ENCODE data around the gene TPRN. TPM values are rescaled to one million over a fixed set of nuclear protein-coding genes. Genes with fewer than 3 reads are reported as not detected.

The TPRN gene
- total RNA-seq, 1 experiment from 2014 or later = 43.1 TPM

DNA sequence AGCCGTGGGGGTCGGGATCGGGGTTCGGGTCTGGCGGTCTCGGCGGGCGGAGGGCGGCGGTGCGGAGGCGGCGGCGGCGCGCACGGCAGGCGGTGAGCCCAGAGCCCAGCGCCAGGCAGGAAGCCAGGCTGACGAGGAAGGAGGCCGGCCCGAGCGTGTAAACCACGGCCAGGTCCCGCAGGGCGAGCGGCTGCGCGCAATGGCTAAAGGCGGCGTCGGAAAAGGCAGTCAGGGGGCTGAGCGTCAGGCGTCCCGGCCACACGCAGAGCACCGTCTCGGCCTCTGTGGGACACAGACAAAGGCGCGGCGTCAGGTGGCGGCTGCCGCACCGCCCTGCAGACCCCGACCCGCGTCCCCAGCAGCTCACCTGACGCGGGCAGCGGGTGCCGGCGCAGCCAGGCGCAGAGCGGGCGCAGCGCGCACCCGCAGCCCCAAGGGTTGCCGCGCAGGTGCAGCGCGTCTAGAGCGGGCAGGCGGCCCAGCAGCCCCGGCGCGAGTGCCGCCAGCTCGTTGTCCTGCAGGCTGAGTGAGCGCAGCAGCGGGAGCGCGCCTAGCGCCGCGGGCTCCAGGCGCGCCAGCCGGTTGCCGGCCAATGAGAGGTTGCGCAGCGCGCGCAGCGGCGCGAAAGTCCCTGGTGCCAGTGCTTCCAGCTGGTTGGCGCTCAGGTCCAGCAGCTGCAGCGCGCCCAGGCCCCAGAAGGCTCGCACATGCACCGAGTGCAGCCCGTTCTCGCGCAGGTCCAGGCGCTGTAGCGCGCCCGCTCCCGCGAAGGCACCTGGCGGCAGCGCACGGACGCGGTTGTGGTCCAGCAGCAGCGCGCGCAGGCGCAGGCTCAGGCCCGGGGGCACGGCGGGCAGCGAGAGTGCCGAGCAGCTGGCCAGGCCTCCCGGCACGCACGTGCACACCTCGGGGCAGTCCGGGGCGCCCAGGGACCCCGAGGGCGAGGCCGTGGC, 31.4 kb downstream of the TPRN start (continued):
- TF ChIP-seq, protein P1, sequence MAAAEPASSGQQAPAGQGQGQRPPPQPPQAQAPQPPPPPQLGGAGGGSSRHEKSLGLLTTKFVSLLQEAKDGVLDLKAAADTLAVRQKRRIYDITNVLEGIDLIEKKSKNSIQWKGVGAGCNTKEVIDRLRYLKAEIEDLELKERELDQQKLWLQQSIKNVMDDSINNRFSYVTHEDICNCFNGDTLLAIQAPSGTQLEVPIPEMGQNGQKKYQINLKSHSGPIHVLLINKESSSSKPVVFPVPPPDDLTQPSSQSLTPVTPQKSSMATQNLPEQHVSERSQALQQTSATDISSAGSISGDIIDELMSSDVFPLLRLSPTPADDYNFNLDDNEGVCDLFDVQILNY (CRISPR knock-in tag; IDR thresholded peaks at IDR 0.05) = peak; percentile 98
- TF ChIP-seq, protein P2, sequence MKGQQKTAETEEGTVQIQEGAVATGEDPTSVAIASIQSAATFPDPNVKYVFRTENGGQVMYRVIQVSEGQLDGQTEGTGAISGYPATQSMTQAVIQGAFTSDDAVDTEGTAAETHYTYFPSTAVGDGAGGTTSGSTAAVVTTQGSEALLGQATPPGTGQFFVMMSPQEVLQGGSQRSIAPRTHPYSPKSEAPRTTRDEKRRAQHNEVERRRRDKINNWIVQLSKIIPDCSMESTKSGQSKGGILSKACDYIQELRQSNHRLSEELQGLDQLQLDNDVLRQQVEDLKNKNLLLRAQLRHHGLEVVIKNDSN (CRISPR knock-in tag; IDR thresholded peaks at IDR 0.05) = no peak
- TF ChIP-seq RELA (CRISPR knock-in tag; IDR thresholded peaks at IDR 0.05; ENCODE audit: borderline replicate concordance) (0 out of 2 replicates have a peak, but pooled peaks have one; percentile 62), IRF2 (CRISPR knock-in tag; IDR thresholded peaks at IDR 0.05; ENCODE audit: borderline replicate concordance, low read depth) (0 out of 2 replicates have a peak, but pooled peaks have one; percentile 44), NR2C2 (CRISPR knock-in tag; IDR thresholded peaks at IDR 0.05) (0 out of 2 replicates have a peak, but pooled peaks have one; percentile 11), TP53 (CRISPR knock-in tag; IDR thresholded peaks at IDR 0.05) (peak; percentile 69; the same call in 1 of the 2 replicates), SMAD4 (CRISPR knock-in tag; IDR thresholded peaks at IDR 0.05) (no peak), KAT7 (CRISPR knock-in tag; IDR thresholded peaks at IDR 0.05; ENCODE audit: borderline replicate concordance) (peak; percentile 95), ZBTB21 (CRISPR knock-in tag; IDR thresholded peaks at IDR 0.05; ENCODE audit: borderline replicate concordance) (peak; percentile 62; the same call in 1 of the 2 replicates), MYBL2 (CRISPR knock-in tag; IDR thresholded peaks at IDR 0.05) (0 out of 2 replicates have a peak, but pooled peaks have one; percentile 13), NFE2L1 (CRISPR knock-in tag; IDR thresholded peaks at IDR 0.05) (peak; percentile 79; the same call in 1 of the 2 replicates), FOXJ3 (CRISPR knock-in tag; IDR thresholded peaks at IDR 0.05; ENCODE audit: borderline replicate concordance) (no peak), SMAD3 (CRISPR knock-in tag; IDR thresholded peaks at IDR 0.05; ENCODE audit: borderline replicate concordance) (peak; percentile 48; the same call in 1 of the 2 replicates), TEAD1 (CRISPR knock-in tag; IDR thresholded peaks at IDR 0.05) (peak; percentile 93), ESRRA (CRISPR knock-in tag; IDR thresholded peaks at IDR 0.05; ENCODE audit: borderline replicate concordance) (0 out of 2 replicates have a peak, but pooled peaks have one; percentile 70), FOXP1 (CRISPR knock-in tag; IDR thresholded peaks at IDR 0.05; ENCODE audit: borderline replicate concordance) (peak; percentile 59; the same call in 1 of the 2 replicates)
- TF ChIP-seq, protein P3, sequence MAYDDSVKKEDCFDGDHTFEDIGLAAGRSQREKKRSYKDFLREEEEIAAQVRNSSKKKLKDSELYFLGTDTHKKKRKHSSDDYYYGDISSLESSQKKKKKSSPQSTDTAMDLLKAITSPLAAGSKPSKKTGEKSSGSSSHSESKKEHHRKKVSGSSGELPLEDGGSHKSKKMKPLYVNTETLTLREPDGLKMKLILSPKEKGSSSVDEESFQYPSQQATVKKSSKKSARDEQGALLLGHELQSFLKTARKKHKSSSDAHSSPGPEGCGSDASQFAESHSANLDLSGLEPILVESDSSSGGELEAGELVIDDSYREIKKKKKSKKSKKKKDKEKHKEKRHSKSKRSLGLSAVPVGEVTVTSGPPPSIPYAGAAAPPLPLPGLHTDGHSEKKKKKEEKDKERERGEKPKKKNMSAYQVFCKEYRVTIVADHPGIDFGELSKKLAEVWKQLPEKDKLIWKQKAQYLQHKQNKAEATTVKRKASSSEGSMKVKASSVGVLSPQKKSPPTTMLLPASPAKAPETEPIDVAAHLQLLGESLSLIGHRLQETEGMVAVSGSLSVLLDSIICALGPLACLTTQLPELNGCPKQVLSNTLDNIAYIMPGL (CRISPR knock-in tag; IDR thresholded peaks at IDR 0.05) = peak; percentile 60
- TF ChIP-seq, protein P4, sequence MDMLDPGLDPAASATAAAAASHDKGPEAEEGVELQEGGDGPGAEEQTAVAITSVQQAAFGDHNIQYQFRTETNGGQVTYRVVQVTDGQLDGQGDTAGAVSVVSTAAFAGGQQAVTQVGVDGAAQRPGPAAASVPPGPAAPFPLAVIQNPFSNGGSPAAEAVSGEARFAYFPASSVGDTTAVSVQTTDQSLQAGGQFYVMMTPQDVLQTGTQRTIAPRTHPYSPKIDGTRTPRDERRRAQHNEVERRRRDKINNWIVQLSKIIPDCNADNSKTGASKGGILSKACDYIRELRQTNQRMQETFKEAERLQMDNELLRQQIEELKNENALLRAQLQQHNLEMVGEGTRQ (CRISPR knock-in tag; IDR thresholded peaks at IDR 0.05) = peak; percentile 48; the same call in 1 of the 2 replicates
- TF ChIP-seq, protein P5, sequence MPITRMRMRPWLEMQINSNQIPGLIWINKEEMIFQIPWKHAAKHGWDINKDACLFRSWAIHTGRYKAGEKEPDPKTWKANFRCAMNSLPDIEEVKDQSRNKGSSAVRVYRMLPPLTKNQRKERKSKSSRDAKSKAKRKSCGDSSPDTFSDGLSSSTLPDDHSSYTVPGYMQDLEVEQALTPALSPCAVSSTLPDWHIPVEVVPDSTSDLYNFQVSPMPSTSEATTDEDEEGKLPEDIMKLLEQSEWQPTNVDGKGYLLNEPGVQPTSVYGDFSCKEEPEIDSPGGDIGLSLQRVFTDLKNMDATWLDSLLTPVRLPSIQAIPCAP (CRISPR knock-in tag; IDR thresholded peaks at IDR 0.05) = peak; percentile 75
- TF ChIP-seq, protein P6, sequence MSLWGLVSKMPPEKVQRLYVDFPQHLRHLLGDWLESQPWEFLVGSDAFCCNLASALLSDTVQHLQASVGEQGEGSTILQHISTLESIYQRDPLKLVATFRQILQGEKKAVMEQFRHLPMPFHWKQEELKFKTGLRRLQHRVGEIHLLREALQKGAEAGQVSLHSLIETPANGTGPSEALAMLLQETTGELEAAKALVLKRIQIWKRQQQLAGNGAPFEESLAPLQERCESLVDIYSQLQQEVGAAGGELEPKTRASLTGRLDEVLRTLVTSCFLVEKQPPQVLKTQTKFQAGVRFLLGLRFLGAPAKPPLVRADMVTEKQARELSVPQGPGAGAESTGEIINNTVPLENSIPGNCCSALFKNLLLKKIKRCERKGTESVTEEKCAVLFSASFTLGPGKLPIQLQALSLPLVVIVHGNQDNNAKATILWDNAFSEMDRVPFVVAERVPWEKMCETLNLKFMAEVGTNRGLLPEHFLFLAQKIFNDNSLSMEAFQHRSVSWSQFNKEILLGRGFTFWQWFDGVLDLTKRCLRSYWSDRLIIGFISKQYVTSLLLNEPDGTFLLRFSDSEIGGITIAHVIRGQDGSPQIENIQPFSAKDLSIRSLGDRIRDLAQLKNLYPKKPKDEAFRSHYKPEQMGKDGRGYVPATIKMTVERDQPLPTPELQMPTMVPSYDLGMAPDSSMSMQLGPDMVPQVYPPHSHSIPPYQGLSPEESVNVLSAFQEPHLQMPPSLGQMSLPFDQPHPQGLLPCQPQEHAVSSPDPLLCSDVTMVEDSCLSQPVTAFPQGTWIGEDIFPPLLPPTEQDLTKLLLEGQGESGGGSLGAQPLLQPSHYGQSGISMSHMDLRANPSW (CRISPR knock-in tag; conservative IDR thresholded peaks at IDR 0.05; ENCODE audit: low read depth) = peak; percentile 65; the same call in 1 of the 2 replicates
- TF ChIP-seq, protein P7, sequence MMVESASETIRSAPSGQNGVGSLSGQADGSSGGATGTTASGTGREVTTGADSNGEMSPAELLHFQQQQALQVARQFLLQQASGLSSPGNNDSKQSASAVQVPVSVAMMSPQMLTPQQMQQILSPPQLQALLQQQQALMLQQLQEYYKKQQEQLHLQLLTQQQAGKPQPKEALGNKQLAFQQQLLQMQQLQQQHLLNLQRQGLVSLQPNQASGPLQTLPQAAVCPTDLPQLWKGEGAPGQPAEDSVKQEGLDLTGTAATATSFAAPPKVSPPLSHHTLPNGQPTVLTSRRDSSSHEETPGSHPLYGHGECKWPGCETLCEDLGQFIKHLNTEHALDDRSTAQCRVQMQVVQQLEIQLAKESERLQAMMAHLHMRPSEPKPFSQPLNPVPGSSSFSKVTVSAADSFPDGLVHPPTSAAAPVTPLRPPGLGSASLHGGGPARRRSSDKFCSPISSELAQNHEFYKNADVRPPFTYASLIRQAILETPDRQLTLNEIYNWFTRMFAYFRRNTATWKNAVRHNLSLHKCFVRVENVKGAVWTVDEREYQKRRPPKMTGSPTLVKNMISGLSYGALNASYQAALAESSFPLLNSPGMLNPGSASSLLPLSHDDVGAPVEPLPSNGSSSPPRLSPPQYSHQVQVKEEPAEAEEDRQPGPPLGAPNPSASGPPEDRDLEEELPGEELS (CRISPR knock-in tag; IDR thresholded peaks at IDR 0.05) = peak; percentile 85
- TF ChIP-seq, protein P8, sequence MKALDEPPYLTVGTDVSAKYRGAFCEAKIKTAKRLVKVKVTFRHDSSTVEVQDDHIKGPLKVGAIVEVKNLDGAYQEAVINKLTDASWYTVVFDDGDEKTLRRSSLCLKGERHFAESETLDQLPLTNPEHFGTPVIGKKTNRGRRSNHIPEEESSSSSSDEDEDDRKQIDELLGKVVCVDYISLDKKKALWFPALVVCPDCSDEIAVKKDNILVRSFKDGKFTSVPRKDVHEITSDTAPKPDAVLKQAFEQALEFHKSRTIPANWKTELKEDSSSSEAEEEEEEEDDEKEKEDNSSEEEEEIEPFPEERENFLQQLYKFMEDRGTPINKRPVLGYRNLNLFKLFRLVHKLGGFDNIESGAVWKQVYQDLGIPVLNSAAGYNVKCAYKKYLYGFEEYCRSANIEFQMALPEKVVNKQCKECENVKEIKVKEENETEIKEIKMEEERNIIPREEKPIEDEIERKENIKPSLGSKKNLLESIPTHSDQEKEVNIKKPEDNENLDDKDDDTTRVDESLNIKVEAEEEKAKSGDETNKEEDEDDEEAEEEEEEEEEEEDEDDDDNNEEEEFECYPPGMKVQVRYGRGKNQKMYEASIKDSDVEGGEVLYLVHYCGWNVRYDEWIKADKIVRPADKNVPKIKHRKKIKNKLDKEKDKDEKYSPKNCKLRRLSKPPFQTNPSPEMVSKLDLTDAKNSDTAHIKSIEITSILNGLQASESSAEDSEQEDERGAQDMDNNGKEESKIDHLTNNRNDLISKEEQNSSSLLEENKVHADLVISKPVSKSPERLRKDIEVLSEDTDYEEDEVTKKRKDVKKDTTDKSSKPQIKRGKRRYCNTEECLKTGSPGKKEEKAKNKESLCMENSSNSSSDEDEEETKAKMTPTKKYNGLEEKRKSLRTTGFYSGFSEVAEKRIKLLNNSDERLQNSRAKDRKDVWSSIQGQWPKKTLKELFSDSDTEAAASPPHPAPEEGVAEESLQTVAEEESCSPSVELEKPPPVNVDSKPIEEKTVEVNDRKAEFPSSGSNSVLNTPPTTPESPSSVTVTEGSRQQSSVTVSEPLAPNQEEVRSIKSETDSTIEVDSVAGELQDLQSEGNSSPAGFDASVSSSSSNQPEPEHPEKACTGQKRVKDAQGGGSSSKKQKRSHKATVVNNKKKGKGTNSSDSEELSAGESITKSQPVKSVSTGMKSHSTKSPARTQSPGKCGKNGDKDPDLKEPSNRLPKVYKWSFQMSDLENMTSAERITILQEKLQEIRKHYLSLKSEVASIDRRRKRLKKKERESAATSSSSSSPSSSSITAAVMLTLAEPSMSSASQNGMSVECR (CRISPR knock-in tag; IDR thresholded peaks at IDR 0.05; ENCODE audit: borderline replicate concordance) = peak; percentile 90; the same call in 1 of the 2 replicates

Measured in WTC11 (cell line).